Stimulated activated CD8-positive, alpha-beta memory T cell treated with anti-CD3 and anti-CD28 coated beads, Interleukin-12 subunit alpha, Interleukin-12 subunit beta, amount 100 ng/mL, for 24 hours (primary cell): ENCODE measurements around the gene EDAR.

Experiments used
- DNase-seq: peaks from one replicate; pipeline ENCODE4 v3.0.0-alpha.2; 2020; ENCODE audit errors: extremely low read depth

Gene EDAR

DNA sequence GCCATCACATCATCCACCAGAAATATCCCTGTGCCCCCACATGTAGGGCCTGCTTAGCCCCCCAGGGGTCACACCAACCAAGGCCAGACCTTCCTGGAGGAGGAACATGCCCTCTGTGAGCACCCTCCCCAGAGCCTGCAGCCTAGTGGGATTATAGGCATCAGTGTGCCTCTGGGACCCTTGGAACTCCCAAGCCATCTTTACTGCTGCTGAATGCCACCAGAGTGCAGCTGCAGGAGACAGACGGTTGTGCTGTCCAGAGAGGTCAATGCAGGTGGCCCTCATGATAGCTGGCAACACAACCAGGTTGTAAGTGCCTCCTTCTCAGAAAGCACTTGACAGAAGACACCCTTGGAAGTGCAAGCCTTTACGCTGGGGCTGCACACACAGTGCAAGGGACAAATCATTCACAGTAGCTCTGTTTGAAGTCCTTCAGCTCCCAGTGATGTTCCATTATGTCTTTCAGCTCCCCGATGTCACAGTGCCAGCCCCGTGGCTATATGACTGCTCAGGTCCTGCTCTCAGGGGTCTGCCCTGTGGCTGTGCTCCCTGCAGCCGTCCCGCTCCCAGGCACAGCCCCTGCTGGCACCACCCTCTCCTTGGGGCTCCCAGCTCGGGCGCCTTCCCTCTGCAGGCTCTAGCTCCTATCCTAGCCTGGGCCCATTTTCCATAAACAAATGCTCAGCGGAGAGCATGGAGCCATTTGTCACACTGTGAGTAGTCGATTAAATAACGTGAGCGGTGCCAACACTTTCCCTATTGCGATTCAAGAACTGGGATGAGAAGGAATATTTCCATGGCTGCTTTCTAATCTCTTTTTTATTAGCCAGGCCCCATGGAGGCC lies 65.1 kb downstream of the EDAR start:
- no peak for DNase-seq

DNA sequence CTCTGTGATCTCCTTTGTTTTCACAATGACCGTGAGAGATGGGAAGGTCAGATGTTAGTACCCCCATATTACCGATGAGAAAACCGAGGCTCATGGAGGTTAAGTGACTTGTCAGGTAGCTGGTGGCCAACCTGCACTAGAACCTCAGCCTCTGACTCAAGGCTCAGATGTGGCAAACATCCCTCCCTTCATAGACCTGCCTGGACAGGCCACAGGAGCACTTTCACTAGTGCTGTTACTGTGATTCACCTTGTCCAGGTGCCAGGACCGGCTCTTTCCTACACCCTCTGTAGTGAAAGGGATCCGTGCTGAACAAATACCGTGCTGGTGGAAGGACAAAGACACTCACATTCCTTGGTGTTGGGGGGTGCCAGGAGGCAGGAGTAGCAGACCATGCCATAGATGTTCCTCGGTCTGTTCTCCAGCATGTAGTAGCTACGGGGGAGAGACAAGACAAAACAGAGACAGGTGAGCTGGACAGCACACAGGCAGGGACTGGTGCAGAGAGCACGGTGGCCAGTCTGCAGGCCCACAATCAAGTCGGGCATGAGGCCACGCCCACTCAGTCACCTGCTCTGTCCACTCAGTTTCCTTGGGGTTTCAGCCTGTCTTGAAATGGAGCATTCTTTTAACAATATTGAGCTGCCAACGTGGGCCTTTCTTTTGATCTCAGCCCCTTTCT lies 65.9 kb downstream of the EDAR start:
- DNase-seq: no peak

DNA sequence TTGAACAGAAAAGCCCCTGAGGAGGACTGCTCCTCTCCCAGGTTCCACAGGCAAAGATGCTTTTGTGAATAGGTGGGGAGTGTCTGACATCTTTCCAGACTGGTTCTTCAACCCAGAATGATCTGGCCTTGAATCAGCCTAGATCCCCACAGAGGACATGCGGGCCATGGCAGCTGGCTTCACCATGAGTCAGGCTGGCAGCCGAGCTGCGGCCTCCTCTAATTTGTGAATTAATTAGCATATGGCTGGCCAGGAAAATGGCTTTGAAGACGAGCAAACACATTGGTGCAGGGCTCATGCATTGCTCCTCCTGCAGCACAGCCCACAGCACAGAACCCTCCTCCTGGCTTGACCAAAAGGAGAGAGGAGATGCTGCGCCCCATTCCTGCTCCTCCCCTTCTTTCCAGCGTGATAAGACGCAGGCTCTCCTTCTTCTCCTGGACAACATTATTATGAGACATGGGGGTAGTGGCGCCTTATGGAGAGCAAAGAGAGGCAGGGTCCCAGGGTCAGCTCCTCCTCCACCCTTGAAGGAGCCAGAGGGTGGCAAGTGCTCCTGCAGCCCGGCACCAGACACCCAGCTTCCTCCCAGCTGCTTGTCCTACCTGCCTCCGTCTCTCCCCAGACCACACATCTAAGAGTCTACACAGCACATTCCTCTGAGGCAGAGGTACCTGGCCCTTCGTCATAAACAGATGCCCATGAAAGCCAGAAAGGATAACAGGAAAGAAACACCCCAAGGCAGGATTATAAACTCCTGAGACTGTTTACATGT lies 66.7 kb downstream of the EDAR start:
- no peak for DNase-seq

DNA sequence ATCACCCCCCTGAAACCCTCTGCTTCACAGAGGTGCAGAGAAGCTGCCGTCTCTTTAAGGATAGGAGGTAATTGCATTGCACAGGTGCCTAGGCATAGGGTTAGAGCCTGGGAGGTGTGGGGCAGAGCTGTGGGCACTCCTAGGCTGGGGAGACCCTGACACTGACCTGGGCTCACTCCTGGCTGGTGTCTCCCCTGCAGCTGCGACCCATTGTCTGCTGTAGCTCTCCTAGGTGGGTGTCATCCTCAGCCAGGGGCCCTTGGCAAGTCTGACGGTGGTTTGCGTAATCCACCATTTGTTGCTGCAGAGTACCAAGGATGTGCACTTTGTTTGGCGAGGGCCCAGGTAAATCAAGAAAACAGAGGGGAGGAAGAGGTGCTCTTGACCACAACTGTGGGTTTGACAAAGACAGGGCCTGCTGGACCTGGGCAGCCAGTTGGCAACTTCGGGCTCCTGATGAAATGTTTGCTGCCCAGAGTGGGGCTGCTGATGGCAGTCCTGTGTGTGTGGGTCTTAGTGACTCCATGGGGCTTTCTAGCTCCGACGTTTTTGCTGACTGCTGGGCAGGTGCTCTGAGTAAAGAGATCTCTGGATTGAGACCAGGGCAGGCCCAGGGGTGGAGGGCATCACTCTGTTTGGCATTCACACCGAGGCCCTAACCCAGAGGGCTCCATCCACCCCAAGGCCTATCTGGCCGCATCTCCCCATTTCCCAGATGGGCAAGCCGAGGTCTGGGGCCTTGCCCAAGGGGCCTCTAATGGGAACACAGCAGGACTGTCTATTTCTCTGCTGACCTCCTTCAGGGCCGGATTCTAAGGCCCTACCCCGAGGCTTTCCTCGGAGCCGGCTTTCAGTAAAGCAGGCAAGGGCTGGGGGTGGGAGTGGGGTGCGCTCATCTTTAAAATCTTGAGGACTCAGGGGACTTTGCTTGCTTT lies 67.7 kb downstream of the EDAR start:
- DNase-seq: no peak

DNA sequence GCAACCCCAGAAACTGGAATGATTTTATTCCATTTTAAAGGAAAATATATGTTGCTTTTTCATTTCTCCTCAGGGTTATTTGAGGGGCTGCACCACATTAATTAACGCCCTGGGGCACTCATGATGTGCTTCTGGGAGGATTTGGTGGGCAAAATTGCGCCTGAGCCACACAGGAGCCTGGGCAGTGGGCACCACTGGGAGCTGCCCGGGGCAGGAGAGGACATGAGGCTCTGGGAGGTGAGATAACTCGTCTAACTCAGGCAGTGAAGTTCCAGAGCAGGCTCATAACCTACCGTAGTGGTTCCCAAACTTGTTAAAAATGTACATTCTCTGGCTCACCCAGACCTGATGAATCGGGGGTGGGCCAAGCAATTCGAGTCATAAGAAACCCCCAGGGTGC lies 68.3 kb downstream of the EDAR start:
- DNase-seq: no peak

DNA sequence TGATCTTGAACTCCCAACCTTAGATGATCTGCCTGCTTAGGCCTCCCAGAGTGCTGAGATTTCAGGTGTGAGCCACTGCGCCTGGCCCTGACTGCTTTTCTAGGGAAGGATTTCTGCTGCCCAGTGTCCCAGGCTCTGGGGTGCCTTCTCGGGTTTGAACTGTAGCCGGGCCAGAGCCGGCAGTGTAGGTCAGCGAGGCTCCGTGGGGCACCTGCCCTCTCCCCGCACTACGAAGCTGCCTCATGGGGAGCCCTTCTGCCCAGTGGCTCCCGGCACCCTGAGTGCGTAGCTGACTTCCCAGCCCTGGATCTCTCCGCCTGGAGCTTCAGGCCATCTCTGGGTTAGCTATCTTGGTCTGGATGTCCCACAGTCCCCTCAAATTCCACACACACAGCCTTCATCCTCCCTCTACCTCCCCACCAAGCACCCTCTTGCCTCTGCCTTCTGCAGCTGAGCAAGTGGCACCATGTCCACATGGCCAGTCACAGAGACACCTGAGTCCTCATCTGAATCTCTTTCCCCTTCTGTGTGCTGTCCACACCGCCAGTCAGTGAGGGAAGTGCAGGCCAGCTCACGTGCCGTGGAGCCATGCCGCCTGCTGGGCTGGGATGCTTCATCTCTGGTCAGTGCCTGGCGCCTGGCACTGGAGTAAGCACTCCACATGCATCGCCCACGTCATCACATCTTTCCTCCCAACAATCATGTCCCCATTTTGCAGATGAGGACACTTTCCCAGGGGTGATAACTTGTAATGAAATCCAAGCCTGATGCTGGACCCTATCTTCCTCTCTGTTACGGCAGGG lies 69.2 kb downstream of the EDAR start:
- DNase-seq: no peak

DNA sequence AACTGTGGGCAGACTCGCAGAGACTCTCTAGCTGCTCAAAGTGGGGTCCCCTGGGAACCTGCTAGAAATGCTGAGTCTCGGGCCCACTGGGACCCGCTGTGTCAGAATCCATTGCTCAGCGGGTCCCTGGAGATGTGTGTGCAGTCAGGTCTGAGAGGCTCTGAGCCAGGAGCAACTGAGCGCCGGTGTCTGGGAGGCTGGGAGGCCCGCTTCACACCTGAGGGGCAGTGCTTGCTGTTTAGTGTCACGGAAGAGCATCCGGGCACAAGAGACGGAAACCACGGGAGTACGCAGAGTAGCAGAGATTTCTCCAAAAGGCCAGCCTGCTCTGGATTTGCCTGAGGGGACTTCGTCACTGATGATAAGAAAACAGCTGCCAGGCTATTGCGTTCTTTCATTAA lies 70.1 kb downstream of the EDAR start:
- no peak for DNase-seq

DNA sequence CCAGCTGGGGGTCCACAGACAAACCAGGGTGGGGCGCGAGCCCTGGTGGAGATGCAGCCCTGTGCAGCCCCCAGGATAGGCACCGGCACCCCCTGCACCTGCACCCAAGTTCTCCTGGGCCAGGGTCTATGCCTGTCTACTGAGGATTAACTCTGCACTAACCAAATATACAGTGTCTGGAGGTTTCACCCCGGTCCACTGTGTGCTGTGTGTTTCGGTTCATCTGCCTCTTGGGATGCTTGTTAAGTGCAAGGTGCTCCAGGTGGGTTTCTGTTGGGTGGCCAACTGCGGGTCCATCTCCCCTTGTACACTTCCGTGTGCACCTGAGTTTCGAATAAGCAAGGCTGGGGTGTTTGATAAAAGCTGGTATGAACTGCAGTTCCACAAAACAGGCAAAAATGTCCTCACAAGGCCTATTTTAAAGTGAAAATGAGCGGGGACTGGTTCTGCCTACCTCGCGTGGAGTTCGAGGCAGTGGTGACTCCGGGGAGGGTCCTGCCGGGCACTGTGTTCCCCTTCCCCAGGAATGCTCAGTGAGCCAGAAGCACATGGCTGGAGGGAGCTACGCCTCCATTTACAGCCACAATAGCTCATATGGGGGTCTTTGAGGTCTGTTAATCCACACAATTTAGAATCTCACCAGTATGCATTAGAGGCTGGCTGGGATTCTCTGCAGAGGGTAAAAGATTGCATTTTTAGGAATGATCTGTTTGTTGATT lies 70.7 kb downstream of the EDAR start:
- DNase-seq: no peak

DNA sequence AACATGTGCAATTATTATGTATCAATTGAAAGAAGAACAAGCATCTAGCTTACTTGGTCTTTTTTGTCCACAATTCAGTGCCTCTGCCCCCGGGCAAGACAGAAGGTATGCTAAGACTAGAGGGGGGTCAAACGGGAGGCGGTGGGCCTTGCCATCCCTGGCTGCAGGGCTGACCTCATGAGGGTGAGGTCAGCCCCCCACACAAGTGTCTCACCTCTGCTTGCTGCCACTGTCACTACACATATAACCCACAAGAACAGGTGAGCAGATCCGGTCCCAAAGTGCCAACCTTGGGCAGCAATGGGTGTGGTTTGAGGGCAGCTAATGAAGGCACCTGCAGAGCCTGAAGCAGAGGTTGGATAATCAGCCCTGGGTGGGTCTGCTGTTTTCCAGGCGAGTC lies 71.5 kb downstream of the EDAR start:
- DNase-seq: no peak

DNA sequence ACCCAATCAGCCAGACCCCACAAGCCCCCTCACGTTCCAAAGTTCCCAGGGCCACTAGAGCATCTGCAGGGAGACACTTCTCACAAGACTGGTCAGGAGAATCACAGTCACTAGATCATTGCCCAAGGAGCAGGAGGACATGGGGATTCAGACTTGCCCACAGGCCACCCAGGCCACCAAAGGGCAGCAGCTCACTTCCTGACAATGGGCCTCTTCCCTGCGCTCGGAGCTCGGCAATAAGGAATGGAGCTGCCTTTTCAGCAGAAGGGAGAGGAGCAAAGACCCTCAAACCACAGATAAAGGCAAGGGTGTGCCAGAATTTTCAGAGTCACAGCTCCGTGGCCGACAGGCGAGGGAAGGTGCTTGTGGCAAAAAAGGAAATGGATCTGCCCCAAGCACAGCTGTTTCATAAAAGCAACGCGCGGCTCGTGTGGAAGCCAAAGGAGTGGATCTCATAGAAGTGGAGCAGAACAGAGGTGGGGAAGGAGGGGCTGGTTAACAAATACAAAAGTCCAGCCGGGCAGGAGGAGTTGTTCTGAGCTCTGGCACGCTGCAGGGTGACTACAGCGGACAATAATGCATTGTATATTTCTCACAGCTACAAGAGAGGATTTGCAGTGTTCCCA lies 72.1 kb downstream of the EDAR start:
- DNase-seq: no peak

DNA sequence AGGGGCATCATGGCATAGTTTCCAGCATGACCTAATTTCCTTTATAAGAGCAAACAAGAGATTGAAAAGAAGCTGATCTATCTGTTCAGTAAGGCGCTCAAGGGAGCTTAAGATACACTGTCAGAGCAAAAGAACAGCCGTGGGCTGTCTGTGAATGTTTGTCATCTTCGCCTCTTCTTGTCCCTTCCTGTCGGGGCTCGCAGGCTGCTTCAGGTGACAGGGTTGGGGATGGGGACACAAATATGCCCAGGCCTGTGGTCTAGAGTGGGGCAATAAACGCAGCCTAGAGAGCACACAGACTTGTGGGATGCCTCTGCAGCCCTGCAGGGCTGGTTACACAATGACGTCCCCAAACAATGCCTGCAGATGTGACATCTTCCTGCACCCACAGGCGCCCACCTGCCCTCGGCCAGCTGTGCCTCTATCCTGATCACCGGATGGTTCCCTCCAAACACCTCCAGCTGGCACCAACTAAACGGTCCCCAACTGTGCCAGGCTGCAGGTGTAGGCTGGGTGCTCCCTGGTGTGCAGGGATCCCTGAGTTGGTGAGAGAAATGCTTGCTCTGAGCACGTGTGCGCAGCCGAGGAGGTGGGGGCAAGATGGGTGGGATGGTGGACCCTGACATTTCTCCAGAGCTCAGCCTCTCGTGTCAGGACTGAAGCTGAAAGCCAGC lies 72.8 kb downstream of the EDAR start:
- no peak for DNase-seq

DNA sequence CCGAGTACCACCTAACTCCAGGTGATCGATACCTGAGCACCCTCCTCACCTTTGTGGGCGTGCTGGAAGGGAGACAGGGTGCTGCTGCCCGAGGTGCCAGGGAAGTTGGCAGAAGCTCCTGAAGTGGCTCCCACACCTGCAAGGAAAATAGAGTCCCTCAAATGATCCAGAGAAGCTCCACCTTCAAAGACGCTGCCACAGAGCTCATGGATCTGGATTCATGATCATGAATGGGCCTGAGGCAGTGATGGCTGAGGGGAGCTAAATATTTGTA lies 76.5 kb downstream of the EDAR start:
- no peak for DNase-seq

DNA sequence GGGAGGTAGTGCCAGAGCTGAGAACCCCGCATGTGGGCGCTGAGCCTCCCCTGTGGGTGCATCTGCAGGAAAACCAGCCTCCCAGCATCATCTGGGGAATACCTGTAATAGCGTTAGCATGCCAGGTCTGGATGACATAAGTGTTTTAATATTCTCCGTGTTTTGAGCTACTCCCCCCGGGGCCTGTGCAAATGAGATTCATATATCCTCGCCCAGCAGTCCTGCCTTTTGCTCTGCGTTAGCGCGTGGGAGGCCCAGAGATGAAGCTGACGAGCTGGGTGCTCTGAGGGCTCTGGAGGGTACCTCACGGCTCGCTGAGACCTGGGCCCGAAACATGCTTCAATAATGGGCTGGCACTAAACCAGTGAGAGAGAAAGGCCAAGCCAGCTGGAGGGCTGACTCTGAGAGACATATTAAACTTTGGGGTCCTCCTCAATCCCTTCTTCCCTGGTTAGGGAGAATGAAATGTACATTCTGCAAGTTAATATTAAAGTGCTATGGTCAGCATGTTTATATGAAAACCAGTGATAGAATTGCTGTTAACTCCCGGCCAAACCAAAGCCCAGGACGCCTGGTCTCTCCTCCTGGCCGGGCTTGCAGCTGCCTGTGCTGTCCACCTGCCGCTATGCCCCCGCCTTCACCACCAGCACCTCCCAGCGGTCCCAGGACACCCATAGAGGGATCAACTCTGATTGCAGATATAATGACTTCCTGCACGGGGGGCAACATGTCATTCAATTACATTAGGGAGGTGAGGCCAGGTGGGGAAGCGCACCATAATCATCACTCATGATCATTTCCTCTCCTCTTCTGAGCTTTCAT lies 77.0 kb downstream of the EDAR start:
- no peak for DNase-seq

DNA sequence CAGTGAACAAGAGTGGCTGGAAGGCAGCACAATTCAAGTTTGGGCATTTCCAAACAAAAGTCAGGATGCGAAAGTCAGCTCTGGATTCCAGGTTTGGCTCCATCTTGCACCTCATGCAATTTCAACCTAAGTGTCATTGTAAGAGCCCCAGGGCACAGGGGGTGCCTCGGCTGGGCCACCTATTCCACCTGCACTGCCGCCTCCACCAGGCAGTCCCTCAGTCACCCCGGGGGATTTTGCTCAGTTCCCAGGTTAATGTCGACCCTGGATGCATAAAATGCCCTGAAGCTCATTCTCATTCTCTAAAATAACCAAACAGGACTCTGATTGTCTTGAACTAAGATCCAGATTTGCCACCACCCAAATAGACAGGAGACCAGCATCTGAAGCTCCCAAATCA lies 77.6 kb downstream of the EDAR start:
- DNase-seq: no peak

DNA sequence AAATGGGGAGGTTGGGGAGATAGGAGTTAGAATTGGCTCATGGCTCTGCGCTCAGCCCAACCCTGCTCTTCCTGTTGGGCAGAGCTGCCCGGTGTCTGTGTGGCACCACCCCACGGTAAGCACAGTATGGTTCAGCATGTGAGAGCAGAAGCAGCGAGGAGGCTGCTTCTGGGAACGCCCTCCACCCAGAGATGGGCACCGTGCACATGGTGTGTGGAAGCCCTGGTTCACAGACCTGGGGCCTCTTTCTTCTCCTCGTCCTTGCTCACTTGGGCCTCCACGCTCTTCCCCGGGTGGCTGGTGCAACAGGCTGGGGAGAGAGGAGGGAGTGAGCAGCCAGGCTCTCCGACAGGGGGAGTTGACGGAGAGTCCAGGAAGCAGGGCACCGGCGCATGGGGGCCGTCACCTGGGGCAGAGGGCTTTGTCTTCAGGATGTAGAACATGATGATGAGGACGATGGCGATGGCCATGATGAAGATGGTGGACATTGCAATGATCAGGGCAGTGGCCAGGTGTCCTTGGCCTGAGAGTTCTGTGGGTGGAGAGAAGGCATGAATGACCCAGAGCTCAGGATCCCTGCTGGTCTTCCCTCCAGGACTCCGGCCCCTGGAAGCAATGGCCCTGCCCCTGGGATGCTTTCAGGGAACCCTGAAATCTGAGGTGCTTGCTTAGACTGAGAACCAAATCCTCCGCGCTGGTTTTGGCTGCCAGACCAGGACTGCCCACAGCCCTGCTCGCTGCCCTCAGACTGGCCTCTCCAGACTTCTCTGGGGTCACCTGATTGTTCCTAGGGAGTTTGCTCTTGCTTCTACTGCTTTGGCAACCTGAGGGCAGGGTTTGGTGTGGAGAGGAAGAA lies 78.3 kb downstream of the EDAR start:
- DNase-seq: no peak

DNA sequence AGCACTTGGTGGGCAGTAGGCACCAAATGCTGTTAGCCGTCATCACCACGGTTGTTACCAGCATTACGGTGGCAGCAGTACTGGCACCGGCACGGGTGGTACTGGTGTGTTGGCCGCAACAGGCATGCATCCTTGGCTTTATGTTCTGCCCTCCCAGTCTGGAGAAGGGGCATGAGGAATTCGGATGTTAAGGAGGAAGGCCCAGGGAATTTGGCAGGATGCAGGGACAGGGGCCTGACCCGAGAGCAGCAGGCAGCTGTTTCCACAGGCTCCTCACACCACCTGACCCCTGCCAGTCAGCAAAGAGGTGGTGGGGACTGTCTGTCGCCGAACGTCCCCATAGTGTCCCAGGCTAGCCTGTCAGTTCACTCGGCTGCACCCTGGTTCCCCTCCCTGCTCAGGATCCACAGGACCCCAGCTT lies 79.0 kb downstream of the EDAR start:
- DNase-seq: no peak

DNA sequence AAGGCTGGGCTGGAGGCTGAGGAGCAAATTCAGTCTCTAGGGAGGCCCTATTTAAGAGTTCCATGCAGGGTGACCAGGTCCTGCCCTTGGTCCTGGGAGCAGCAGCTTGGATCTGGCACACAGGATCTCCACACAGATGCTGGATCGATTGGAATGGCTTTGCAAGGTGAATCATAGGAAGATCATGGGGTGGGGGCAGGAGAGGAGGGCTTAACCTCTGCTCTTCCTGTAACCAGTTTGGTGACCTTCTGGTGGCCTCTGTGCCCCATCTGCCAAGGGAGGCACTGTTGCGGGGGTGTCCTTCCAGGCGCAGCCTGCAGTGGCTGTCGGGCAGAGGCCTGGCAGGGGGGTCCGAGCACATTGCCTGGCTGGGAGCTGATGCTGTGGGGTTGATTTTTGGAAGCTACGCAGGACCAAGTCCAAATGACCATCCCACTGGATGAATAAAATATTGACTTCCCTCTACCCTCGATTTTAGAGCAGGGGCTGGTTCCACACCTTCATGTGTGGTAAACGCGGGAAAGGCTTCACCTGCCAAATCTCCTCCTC lies 79.7 kb downstream of the EDAR start:
- no peak for DNase-seq
